ENCODE measurements around the gene PRM1. TPM values are rescaled to one million over a fixed set of nuclear protein-coding genes. Genes with fewer than 3 reads are reported as not detected.

The PRM1 gene
- total RNA-seq, 2 experiments from 2014 or later, result not detected

DNA sequence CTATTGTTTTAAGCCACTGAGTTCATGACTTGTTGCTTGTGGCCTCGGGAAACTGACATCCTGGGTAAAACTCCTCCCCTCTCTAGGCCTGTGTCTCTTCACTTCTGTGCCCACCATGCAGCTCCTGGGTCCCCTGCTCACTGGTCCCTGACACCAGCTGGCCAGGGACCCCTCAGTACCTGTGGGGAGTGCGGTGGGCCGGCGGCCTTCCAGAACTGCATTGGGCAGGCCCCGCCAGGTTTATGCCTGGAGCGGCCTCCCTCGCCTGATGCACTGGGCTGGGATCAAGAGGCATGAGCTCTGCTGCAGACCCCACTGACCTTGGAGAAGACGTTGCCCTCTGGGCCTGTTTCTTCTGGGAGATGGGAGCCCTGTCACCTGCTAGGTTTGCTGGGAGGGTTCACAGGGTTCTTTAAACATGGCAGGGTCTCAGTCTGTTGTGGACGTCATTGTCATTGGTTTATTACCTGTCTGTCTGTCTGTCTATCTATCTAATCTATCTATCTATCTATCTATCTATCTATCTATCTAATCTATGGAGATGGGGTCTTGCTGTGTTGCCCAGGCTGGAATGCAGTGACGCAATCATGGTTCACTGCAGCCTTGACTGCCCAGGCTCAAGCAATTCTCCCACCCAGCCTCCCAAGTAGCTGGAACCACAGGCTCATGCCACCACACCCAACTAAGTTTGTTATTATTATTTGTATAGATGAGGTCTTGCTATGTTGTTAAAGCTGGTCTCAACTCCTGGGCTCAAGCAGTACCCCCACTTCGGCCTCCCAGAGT lies 42.6 kb upstream of the PRM1 start:
- ChIA-PET POLR2A (no interaction called here), CTCF (no interaction called here)
- Mint-ChIP-seq H3K9me3 (peaks cover 7% of the 10 kb centered on the region), H3K4me1 (peaks cover 42% of the 10 kb centered on the region), H3K27me3 (no peaks in the 10 kb centered on the region), H3K36me3 (ENCODE audit: low read depth) (peaks cover 9% of the 10 kb centered on the region), H3K27ac (no peak overlapping the region), H3K4me3 (no peak overlapping the region)
- no peak for DNase-seq

GRCh38 chr16:11322823-11323222 lies 41.7 kb upstream of the PRM1 start:
- ChIA-PET CTCF (no interaction called here), POLR2A (no interaction called here)
- H3K27me3 Mint-ChIP-seq, result no peaks in the 10 kb centered on the region
- H3K27ac Mint-ChIP-seq, result no peak overlapping the region
- H3K36me3 Mint-ChIP-seq (ENCODE audit: low read depth), result peaks cover 12% of the 10 kb centered on the region
- peaks cover 36% of the 10 kb centered on the region for H3K4me1 Mint-ChIP-seq
- no peak overlapping the region for H3K4me3 Mint-ChIP-seq
- no peak for DNase-seq
- H3K9me3 Mint-ChIP-seq, result peaks cover 7% of the 10 kb centered on the region

- H3K9me3 Mint-ChIP-seq, result peaks cover under 1% of the 10 kb centered on the region
- POLR2A ChIA-PET, result interaction anchor here (0.8 kb wide), 1 partner anchor 11 kb away, joined by 3 read pairs; no protein-coding TSS in a partner anchor
- H3K36me3 Mint-ChIP-seq (ENCODE audit: low read depth), result peaks cover 3% of the 10 kb centered on the region
- H3K27ac Mint-ChIP-seq, result no peak overlapping the region
- DNase-seq, result no peak
- no peak overlapping the region for H3K4me3 Mint-ChIP-seq
- CTCF ChIA-PET, result no interaction called here
- H3K4me1 Mint-ChIP-seq, result peaks cover 28% of the 10 kb centered on the region
- no peaks in the 10 kb centered on the region for H3K27me3 Mint-ChIP-seq
Observed at GRCh38 chr16:11321662-11322061, 40.5 kb upstream of the PRM1 start.

- peaks cover 3% of the 10 kb centered on the region for H3K36me3 Mint-ChIP-seq (ENCODE audit: low read depth)
- H3K27ac Mint-ChIP-seq, result no peak overlapping the region
- CTCF ChIA-PET, result no interaction called here
- H3K27me3 Mint-ChIP-seq, result no peaks in the 10 kb centered on the region
- peaks cover 22% of the 10 kb centered on the region for H3K4me1 Mint-ChIP-seq
- no peaks in the 10 kb centered on the region for H3K9me3 Mint-ChIP-seq
- POLR2A ChIA-PET, result interaction anchor here (0.6 to 2.1 kb wide), 2 partner anchors 8 to 35 kb away, joined by 3 to 5 read pairs; no protein-coding TSS in a partner anchor
- no peak for DNase-seq
- H3K4me3 Mint-ChIP-seq, result no peak overlapping the region
Observed at GRCh38 chr16:11320170-11320569, 39.0 kb upstream of the PRM1 start.

GRCh38 chr16:11319529-11320146 lies 38.5 kb upstream of the PRM1 start:
- H3K27ac Mint-ChIP-seq, result no peak overlapping the region
- H3K27me3 Mint-ChIP-seq, result no peaks in the 10 kb centered on the region

GRCh38 chr16:11318817-11319216 lies 37.7 kb upstream of the PRM1 start:
- no peaks in the 10 kb centered on the region for H3K27me3 Mint-ChIP-seq
- H3K4me1 Mint-ChIP-seq, result peaks cover 19% of the 10 kb centered on the region
- H3K27ac Mint-ChIP-seq, result no peak overlapping the region
- peaks cover 3% of the 10 kb centered on the region for H3K36me3 Mint-ChIP-seq (ENCODE audit: low read depth)
- no peak for DNase-seq
- CTCF ChIA-PET, result interaction anchor here (0.7 kb wide), 1 partner anchor 8 kb away, joined by 5 read pairs; no protein-coding TSS in a partner anchor
- H3K4me3 Mint-ChIP-seq, result no peak overlapping the region
- H3K9me3 Mint-ChIP-seq, result no peaks in the 10 kb centered on the region
- POLR2A ChIA-PET, result interaction anchor here (0.7 to 2.1 kb wide), 2 partner anchors 27 to 36 kb away, joined by 4 to 5 read pairs; no protein-coding TSS in a partner anchor

More at GRCh38 chr16:11319529-11320146, 38.5 kb upstream of the PRM1 start:
- H3K4me3 Mint-ChIP-seq, result no peak overlapping the region
- DNase-seq, result no peak
- ChIA-PET CTCF (no interaction called here), POLR2A (interaction anchor here (0.6 to 2.1 kb wide), 2 partner anchors 8 to 35 kb away, joined by 3 to 5 read pairs; no protein-coding TSS in a partner anchor)
- peaks cover 3% of the 10 kb centered on the region for H3K36me3 Mint-ChIP-seq (ENCODE audit: low read depth)
- no peaks in the 10 kb centered on the region for H3K9me3 Mint-ChIP-seq
- peaks cover 17% of the 10 kb centered on the region for H3K4me1 Mint-ChIP-seq

DNA sequence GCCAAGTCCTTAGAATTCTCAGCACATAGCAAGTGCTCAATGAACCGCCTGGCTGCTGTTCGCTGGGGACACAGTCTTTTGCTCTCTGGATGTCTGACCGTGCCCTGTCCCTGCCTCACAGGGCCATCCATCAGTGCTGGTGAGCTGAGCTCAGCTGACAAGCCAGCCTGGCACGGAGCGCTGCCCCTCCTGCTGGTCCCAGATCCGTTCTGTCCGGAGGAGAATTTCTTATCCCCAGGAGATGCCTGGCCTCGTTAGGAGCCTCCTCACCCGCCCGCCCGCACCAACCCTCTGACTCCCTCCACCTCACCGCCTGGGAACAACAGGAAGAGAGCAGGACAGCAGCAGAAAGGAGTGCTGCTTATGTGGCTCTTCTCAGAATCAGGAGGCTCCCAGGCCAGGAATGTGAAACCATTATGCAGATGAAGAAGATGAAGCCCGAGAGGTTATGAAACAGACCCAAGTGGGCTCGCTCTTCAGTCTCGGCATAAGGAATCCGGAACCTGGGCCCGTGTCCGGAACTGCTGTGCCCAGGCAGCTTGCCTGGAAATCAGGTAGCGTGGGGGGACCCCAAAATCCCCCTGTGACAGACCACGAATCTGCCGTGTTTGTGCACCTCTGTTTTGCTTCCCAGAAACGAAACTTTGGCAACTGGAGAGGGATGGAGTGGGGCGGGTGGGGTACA lies 35.3 kb upstream of the PRM1 start:
- H3K27me3 Mint-ChIP-seq, result no peaks in the 10 kb centered on the region
- DNase-seq, result no peak
- peaks cover 40% of the 10 kb centered on the region for H3K4me1 Mint-ChIP-seq
- ChIA-PET POLR2A (no interaction called here), CTCF (no interaction called here)
- H3K27ac Mint-ChIP-seq, result no peak overlapping the region
- H3K9me3 Mint-ChIP-seq, result no peaks in the 10 kb centered on the region
- H3K36me3 Mint-ChIP-seq (ENCODE audit: low read depth), result peaks cover 8% of the 10 kb centered on the region
- H3K4me3 Mint-ChIP-seq, result no peak overlapping the region

DNA sequence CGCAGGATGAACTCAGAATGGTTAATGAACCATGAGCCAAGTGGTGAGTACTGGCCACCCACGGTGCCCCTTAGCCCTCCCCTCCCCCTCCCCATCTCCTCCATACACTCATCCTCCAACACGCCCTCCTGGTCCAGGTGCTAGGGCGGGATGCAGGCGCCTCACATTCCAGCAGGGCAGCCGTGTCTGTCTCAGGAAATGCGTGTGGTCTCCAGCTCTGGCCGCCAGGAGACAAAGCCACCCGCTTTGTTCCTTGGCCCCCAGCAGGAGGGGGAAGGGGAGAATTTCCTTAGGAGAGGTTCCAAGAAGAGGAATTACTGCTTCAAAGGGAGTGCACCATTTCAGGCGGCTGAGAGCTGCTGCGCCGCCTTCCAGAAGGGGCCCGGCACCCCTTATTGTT lies 34.4 kb upstream of the PRM1 start:
- CTCF ChIA-PET, result interaction anchor here (0.6 kb wide), 1 partner anchor 56 kb away, joined by 4 read pairs; no protein-coding TSS in a partner anchor
- Mint-ChIP-seq H3K9me3 (no peaks in the 10 kb centered on the region), H3K27ac (no peak overlapping the region), H3K4me3 (no peak overlapping the region), H3K27me3 (no peaks in the 10 kb centered on the region), H3K36me3 (ENCODE audit: low read depth) (peaks cover 8% of the 10 kb centered on the region), H3K4me1 (peaks cover 49% of the 10 kb centered on the region)
- DNase-seq, result no peak
- POLR2A ChIA-PET, result no interaction called here

- no peaks in the 10 kb centered on the region for H3K27me3 Mint-ChIP-seq
- peaks cover 58% of the 10 kb centered on the region for H3K4me1 Mint-ChIP-seq
- H3K4me3 Mint-ChIP-seq, result no peak overlapping the region
- H3K27ac Mint-ChIP-seq, result no peak overlapping the region
- no peaks in the 10 kb centered on the region for H3K9me3 Mint-ChIP-seq
- peaks cover 8% of the 10 kb centered on the region for H3K36me3 Mint-ChIP-seq (ENCODE audit: low read depth)
- ChIA-PET CTCF (no interaction called here), POLR2A (interaction anchor here (1.1 to 4.0 kb wide), 2 partner anchors 14 to 59 kb away, joined by 3 to 27 read pairs; partner anchors contain the start of gene SOCS1)
- no peak for DNase-seq
Observed at GRCh38 chr16:11314309-11314894, 33.3 kb upstream of the PRM1 start.

DNA sequence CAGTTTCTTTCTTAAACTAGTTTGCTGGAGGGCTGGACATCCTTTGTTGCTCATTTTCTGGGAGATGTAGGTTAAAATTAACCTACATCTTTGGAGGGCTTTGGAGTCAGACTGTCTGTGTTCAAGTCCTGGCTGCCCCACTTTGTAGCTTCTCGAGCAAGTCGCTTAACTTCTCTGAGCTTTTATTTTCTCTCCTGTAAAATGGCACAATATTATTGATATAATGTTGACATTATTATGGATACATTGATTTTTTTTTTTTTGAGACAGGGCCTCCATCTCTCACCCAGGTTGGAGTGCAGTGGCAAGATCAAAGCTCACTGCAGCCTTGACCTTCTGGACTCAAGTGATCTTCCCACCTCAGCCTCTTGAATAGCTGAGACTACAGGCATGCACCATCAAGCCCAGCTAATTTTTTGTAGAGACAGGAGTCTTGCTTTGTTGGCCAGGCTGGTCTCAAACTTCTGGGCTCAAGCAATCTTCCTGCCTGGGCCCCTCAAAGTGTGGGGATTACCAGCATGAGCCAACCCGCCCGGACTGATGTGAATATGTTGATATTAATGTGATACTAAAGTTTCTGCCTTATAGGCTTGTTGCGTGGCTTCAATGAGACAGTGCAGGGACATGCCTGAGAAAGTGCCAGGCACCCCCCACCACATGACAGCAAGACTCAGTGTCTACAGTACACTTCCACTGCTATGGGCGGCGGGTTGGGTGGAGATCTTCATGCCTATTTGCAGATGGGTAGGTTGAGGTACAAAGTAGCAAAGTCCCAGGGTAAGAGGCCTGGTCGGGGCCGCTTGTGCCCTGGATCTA lies 32.6 kb upstream of the PRM1 start:
- H3K36me3 Mint-ChIP-seq (ENCODE audit: low read depth), result peaks cover 8% of the 10 kb centered on the region
- ChIA-PET POLR2A (interaction anchor here (0.6 to 4.0 kb wide), 4 partner anchors 15 to 59 kb away, joined by 3 to 27 read pairs (median 4); partner anchors contain the start of genes SOCS1 and TNP2), CTCF (interaction anchor here (0.9 to 1.5 kb wide), 5 partner anchors 15 to 350 kb away, joined by 3 to 5 read pairs (median 3); partner anchors contain the start of gene SOCS1)
- no peaks in the 10 kb centered on the region for H3K27me3 Mint-ChIP-seq
- H3K4me3 Mint-ChIP-seq, result no peak overlapping the region
- H3K4me1 Mint-ChIP-seq, result peaks cover 62% of the 10 kb centered on the region
- DNase-seq, result no peak
- no peaks in the 10 kb centered on the region for H3K9me3 Mint-ChIP-seq
- H3K27ac Mint-ChIP-seq, result no peak overlapping the region

GRCh38 chr16:11312718-11313492 lies 31.8 kb upstream of the PRM1 start:
- peaks cover 5% of the 10 kb centered on the region for H3K36me3 Mint-ChIP-seq (ENCODE audit: low read depth)
- H3K9me3 Mint-ChIP-seq, result no peaks in the 10 kb centered on the region
- H3K27ac Mint-ChIP-seq, result peak overlapping the region; percentile 68
- DNase-seq, result peak; percentile 55
- ChIA-PET POLR2A (interaction anchor here (0.6 to 4.0 kb wide), 7 partner anchors 13 to 58 kb away, joined by 3 to 27 read pairs (median 3); partner anchors contain the start of genes SOCS1 and TNP2), CTCF (interaction anchor here (0.9 to 1.5 kb wide), 7 partner anchors 15 to 349 kb away, joined by 3 to 5 read pairs (median 4); partner anchors contain the start of gene SOCS1)
- no peaks in the 10 kb centered on the region for H3K27me3 Mint-ChIP-seq
- peak overlapping the region; percentile 46 for H3K4me3 Mint-ChIP-seq
- peaks cover 65% of the 10 kb centered on the region for H3K4me1 Mint-ChIP-seq

Measured in activated CD4-positive, alpha-beta memory T cell treated with anti-CD3 and anti-CD28 coated beads, Interleukin-2, amount 10 ng/mL, durations not matched to agents 7 days and 5 days (primary cell).